ENCODE data around the gene PNLDC1. TPM values are rescaled to one million over a fixed set of nuclear protein-coding genes. Genes with fewer than 3 reads are reported as not detected.

PNLDC1 gene
- total and polyA plus RNA-seq, 3 donors from 2014 or later: 11.4 to 31.6 (median 19.9) TPM

- Histone ChIP-seq H3K27me3 (no peaks in the 10 kb centered on the region), H3K4me3 (peak overlapping the region; percentile 68 to 95), H3K36me3 (ENCODE audit: low read depth, missing control alignments) (no peaks in the 10 kb centered on the region), H3K9me3 (no peaks in the 10 kb centered on the region), H3K27ac (peak overlapping the region; percentile 69 to 98), H3K4me1 (peaks cover 15% of the 10 kb centered on the region)
- 47 to 48% methylated on average over 3 of the region's 3 CpGs for WGBS, 2 donors
- no peak for DNase-seq
- intact Hi-C loops (cut with DNase I; ENCODE audit: low total_unique reads): loop anchor here (2.0 kb wide), 1 partner anchor 32 kb away; no protein-coding TSS in a partner anchor
- TF ChIP-seq CTCF (IDR thresholded peaks at IDR 0.05) (no peak), POLR2A (IDR thresholded peaks at IDR 0.05) (no peak)
Measured at GRCh38 chr6:159760602-159761057, 39.4 kb upstream of the PNLDC1 start.

- 2% methylated on average over 36 to 42 of the region's 45 CpGs for WGBS, 2 donors
- DNase-seq: peak; percentile 49
- intact Hi-C loops (cut with DNase I; ENCODE audit: low total_unique reads): loop anchor here (2.0 kb wide), 1 partner anchor 32 kb away; no protein-coding TSS in a partner anchor
Measured at GRCh38 chr6:159761129-159761872, 38.8 kb upstream of the PNLDC1 start.

GRCh38 chr6:159761873-159762680, 38.0 kb upstream of the PNLDC1 start, which contains the start of gene ACAT2:
ACAT2 (plus strand) TSS chr6:159762045; CDS start chr6:159762088, 43 bp downstream.
- H3K4me3 ChIP-seq: peak within 1 kb of the TSS; percentile 68 to 95
- TF ChIP-seq POLR2A (IDR thresholded peaks at IDR 0.05) (no peak), CTCF (IDR thresholded peaks at IDR 0.05) (peak in 1 of 3 experiments; percentile 27)
- peaks cover 15% of the 10 kb centered on the region for H3K4me1 ChIP-seq
- DNase-seq: peak; percentile 98
- H3K27ac ChIP-seq: peak within 1 kb of the TSS; percentile 89 to 98
- no peaks in the 10 kb centered on the region for H3K9me3 ChIP-seq
- intact Hi-C loops (cut with DNase I; ENCODE audit: low total_unique reads): loop anchor here (2.0 kb wide), 1 partner anchor 33 kb away; no protein-coding TSS in a partner anchor
- WGBS, 2 donors: 0 to 1% methylated on average over 14 to 53 of the region's 76 CpGs
- H3K36me3 ChIP-seq (ENCODE audit: low read depth, missing control alignments): no peaks in the 10 kb centered on the region
- H3K27me3 ChIP-seq: no peaks in the 10 kb centered on the region

More at GRCh38 chr6:159761129-159761872, 38.8 kb upstream of the PNLDC1 start:
- Histone ChIP-seq H3K9me3 (no peaks in the 10 kb centered on the region), H3K4me3 (peak overlapping the region; percentile 68 to 95), H3K4me1 (peaks cover 15% of the 10 kb centered on the region), H3K27ac (peak overlapping the region; percentile 69 to 98), H3K27me3 (no peaks in the 10 kb centered on the region), H3K36me3 (ENCODE audit: low read depth, missing control alignments) (no peaks in the 10 kb centered on the region)
- TF ChIP-seq POLR2A (IDR thresholded peaks at IDR 0.05) (no peak), CTCF (IDR thresholded peaks at IDR 0.05) (no peak)

GRCh38 chr6:159762681-159763293, 37.3 kb upstream of the PNLDC1 start:
- peak overlapping the region; percentile 89 to 98 for H3K27ac ChIP-seq
- no peaks in the 10 kb centered on the region for H3K27me3 ChIP-seq
- H3K4me3 ChIP-seq: peak overlapping the region; percentile 68 to 95
- no peaks in the 10 kb centered on the region for H3K36me3 ChIP-seq (ENCODE audit: low read depth, missing control alignments)
- H3K4me1 ChIP-seq: peaks cover 15% of the 10 kb centered on the region
- H3K9me3 ChIP-seq: no peaks in the 10 kb centered on the region
- DNase-seq: peak; percentile 62
- 10 to 22% methylated on average over 7 to 16 of the region's 16 CpGs for whole genome bisulfite sequencing, 2 donors
- TF ChIP-seq CTCF (IDR thresholded peaks at IDR 0.05) (no peak), POLR2A (IDR thresholded peaks at IDR 0.05) (no peak)
- intact Hi-C loops (cut with DNase I; ENCODE audit: low total_unique reads): no loop called here

All from testis (tissue), 3 donors.